GM18951 (cell line): Measurements from ENCODE around the gene SEMA5B.

ENCODE experiments used
- POLR2A ChIP-seq: IDR thresholded peaks from 4 replicates; pipeline ENCODE4 v1.6.1; 2011; ENCODE audit warnings: mild to moderate bottlenecking; ENCODE audit not compliant: insufficient read length, insufficient read depth; ENCODE audit errors: extremely low read depth
- in situ Hi-C: fragments of 300-500 bp; cut with MboI; formaldehyde crosslinking; loops from one replicate; pipeline ENCODE4 v1.12.0; 2022; ENCODE audit warnings: low sequenced_read_pairs, mixed read lengths, inconsistent platforms; ENCODE audit not compliant: unreplicated experiment

The SEMA5B gene

DNA sequence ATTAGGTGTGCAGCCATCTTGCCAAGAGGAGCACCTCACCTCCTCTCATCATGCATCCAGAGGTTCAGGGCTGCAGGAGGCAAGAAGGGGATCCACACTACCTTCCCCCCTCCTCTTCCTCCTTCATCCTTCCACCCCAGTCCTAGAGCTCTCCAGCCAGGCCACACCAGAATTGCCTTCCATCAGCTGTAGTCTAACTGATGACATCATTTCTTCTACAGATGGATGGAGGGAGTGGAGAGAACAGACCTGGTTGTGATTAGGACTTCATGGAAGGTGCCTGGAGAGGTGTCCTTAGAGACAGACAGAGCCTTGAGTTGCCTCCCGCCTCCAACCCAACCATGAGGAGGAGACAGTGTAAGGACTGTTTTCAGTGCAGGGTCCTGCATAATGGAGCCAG lies 14.9 kb downstream of the SEMA5B start:
- in situ Hi-C loops: no loop called here
- no peak for TF ChIP-seq POLR2A

DNA sequence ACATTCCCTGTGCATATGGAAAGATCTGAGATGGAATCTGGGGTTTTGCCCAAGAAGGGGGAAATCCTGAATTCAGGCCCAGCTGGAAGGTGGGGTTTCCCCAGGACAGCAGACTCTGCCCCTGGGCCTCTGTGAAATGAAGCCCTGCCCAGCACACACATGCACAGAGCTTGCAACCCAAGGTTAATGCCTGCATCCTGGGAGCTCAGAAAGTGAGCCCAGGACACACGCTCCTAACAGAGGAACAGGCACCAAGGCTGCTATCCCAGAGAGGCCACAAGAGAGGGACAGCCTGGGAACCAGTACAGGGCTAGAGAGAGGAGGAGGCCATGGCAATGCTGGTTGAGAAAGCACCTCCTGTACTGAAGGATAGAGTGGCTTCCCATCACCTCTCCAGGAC lies 16.1 kb downstream of the SEMA5B start:
- no peak for TF ChIP-seq POLR2A
- in situ Hi-C loops: no loop called here

DNA sequence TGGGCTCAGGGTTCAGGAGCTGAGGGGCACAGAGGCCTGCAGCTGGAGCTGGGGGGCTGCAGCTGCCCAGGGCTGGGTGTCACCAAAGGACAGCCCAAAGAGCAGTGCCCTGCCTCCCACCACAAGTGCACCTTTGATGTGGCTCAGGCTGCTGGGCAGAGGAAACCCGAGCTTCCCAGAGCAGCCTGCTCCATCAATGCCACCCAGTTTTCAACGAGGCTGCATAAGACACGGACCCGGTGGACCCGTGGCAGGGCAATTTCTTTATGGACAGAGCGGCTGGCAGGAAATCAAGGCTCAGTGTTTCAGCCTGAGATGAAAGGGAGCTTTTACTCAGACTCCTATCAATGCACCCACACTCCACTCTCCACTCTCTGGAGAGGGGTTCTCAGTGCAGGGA lies 18.7 kb downstream of the SEMA5B start:
- no peak for TF ChIP-seq POLR2A
- in situ Hi-C loops: no loop called here

DNA sequence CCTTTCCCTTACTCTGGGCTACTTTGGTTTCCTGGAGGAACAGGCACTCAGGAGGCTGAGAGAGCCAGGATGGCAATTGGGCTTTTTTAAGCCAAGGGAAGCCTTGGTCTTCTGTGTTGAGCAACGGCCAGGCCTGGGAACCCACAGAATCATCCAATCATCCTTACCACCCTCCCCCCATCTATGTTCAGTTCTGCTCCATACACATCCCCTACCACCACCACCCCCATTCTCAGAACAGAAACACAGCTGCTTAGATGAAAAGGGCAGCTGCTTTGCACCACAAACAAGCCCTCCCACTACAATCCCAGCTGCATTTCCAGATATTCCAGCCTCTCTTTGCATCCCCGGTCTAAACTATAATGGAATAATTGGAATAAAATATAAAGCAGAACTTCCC lies 21.0 kb downstream of the SEMA5B start:
- in situ Hi-C loops: no loop called here
- TF ChIP-seq POLR2A: no peak

DNA sequence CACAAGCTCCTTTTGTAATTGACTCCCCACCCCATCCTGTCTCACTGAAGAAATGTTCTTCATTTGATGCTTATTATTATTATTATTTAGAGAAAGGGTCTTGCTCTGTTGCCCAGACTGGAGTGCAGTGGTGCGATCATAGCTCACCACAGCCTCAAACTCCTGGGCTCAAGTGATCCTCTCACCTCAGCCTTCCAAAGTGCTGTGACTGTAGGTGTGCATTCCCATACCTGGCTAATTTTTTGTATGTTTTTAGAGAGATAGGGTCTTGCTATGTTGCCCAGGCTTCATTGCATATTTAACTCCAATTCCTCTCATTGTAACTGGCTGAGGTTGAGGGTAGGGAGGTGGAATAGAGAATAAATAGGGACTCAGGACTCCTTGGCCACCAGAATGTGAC lies 22.3 kb downstream of the SEMA5B start:
- no peak for TF ChIP-seq POLR2A
- in situ Hi-C loops: no loop called here

DNA sequence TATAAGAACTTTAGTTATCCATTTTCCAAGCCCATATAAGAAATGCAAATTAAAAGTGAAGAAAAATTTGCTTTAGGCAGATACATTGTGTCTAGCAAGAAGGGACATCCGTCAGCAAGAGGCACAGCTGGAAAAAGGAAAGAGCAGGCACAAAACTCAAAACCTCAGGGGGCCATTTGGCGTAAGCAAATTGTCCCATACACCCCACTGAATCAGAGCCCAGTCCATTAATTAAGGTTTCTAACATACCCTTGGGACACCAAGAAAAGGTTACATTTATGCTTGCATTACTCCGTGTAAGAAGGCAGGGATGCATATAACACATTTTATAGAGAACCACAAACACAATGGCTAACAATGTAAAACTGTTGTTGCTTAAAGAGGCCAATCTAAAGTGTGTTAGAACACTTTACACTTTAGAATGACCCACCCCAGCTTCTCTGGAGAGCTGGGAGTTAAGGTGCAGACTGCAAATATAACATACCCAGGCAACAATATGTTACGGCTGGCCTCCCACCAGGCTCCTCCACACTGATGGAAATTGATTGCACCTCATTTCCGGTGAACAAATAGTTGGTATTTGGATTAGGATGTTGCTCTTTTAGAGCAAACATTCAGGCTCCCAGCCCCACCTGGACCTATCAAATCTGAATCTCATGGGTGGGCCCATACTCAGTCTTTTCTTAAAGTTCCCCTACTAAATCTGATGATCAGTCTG lies 23.2 kb downstream of the SEMA5B start:
- in situ Hi-C loops: no loop called here
- no peak for TF ChIP-seq POLR2A

DNA sequence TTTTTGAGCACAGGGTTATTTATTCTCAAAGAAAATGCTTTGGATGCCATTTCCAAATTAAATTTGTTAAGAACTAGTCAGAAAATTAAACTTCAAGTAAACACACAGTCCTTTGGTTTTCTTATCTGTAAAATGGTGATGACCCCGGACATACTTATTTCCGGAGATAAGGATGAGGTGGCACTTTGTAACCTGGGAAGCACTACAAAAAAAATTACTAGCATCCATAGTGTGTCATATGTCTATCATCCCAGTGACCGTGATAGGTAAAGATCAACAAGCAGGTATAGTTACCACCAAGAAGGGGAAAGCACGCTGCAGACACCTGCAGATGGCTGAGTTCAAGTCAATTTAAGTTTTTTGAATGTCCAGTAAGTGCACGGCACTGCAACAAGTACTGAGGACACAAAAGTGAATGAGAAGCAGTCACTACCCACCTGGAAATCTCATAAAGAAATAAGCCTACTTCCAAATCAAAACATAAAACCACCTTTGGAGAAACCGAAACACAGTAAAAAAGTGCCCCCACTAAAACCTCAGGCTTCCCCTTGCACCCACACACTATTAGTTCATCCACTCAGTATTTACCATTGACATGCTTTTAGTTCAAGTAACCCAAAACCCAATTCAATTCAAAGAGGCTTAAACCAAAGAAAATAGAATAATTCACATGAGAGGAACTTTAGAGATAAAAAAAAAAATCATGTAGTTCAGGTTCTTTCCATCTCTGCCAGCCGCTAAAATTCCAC lies 24.6 kb downstream of the SEMA5B start:
- no peak for TF ChIP-seq POLR2A
- in situ Hi-C loops: no loop called here

DNA sequence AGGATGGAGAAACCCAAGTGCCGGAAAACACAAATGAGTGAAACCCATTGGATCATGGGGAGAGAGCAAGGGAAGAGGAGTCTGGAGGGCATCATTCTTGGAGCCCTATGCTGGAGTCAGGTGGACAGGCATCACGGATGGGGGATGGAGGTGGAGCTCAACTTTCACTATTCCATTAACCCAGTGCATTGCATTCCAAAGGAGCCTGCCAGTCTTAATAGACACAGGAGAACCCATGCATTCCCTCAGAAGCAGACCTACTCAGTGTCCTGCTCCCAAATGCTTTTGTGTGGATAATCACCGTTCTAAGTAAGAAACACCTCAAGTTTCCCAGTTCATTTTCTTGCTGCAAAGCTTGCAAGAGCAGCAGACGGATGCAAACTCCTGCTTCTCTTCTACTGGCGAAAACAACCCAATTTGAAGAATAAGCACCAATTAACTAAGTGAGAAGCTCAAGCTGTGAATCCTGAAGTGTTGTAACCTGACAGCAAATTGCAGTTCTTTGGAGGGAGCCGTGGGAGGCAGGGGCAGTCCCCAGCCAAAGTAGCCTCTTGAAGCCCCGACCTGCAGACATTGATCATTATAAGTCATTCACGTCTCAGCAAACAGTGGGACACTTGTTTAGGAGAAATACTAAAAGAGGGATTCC lies 25.3 kb downstream of the SEMA5B start:
- in situ Hi-C loops: no loop called here
- TF ChIP-seq POLR2A: no peak

DNA sequence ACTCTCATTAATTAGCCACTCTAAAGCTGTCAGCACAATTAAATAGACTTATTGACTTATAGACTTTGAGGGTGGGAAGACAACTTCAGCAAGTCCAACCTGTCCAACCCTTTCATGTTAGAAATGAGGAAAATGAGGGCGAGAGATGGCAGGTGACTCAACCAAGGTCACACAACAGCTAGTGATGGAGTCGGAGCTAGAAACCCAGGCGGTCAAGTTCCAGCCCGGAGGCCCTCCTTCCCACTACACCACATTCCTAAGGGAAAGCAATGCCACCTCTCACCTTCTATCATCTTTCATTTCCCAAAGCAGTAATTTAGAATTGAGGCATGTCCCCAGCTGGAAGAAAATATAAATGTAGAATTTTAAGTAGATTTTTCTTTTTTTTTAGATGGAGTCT lies 28.7 kb downstream of the SEMA5B start:
- no peak for TF ChIP-seq POLR2A

DNA sequence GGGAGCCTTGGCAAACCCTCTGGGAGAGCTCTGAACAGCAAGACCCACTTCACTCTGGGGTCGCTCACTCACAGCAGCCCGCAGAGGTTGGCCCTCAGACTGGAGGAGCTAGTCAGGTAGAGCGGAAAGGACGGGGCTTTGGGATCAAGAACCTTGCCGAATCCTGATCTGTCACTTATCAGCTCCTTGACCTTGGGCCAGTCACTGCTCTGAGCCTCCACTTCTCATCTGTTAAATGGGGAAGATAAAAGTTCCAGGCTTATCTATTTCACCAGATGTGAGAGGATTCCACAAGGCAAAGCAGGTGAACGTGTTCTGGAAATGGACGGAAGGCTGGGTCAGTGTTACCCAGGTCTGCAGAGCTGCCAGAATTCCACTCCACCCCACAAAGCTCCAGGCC lies 29.4 kb downstream of the SEMA5B start:
- in situ Hi-C loops: no loop called here

More for the DNA sequence above, 28.7 kb downstream of the SEMA5B start:
- in situ Hi-C loops: no loop called here

DNA sequence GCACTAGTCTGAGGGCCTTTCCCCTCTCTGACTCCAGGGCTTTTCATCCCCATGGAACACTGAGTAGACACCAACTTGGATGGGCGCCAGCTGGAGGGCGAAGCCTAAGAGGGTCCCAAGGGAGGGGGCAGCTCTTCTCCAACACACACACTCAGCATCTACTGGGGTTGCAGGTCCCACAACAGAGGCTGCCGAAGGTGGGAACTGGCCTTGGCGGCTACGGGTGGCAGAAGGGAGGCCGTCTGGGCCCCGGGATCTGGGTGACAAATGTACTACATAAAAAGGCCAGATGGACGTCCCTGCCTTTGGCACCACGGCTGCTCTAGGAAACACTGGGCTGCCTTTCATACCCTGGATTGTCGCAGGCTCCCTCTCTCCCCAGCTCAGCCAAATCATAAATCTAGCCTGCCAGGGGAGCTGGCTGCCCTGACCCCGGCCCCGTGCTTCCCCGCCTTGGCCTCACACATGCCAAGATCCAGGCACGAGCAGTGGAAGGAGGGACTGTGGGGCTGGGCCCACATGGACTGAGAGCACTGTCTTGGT lies 31.5 kb downstream of the SEMA5B start:
- no peak for TF ChIP-seq POLR2A
- in situ Hi-C loops: no loop called here

More for the DNA sequence above, 29.4 kb downstream of the SEMA5B start:
- TF ChIP-seq POLR2A: no peak

DNA sequence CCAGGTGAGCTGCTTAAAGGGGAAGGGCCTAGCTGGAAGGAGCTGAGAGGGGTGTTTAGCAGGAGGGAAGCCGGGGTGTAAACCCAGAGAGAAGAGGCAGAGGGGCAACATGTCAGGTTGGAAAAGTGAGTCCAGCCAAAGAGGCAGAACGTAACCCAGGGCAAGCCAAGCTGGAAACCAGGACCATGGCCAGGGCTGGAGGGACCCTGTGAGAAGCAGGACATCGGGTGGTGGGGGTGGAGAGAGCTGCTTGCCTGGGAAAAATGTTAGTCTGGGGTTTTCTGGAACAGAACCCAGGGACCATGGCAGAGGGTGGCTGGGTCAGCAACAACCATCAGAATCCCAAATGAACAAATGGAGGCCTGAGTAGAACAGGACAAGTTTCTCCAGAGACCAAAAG lies 32.6 kb downstream of the SEMA5B start:
- in situ Hi-C loops: no loop called here
- no peak for TF ChIP-seq POLR2A

DNA sequence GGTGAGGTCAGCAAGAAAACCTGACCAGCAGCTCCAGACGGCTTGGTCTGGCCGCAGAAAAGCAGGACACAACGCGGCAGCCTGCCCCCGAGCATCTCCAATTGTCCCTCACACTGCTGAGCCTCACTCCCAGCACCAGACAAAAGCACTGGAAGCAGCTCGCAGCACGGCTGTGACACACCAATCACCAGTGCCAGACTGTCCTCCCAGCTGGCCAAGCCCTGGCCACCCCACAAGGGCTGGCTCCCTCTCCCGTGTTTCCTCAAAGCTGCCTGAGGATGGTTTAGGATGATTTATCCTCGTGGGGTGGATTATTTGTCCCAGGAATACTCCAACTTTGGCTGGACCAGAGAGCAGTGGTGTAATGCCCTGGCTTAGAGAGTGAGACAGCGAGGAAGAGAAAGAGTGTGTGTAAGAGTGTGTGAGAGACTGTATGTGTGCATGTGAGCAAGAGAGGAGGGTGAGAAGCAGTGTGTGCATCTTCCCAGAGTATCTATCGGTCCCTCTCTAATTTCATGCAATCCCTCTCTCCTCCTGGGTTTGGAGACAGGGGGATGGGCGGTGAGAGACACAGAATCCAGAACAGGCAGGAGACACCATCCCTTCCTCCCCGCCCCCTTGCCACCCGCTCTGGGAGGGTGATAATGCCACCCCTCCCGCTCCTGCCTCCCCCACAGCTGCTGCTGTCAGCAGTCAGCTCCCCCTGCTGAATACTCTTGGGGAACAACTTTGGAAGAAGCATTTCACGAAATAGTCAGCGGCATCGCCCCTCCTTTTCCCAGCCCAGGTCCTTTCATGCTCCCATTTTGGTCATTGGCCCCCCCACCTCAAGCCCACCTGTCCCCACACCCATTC lies 34.2 kb downstream of the SEMA5B start:
- TF ChIP-seq POLR2A: no peak
- in situ Hi-C loops: no loop called here
